ENCODE measurements around the gene ANKRD28. TPM values are rescaled to one million over a fixed set of nuclear protein-coding genes. Genes with fewer than 3 reads are reported as not detected.
"Not testable (repeated sequence)": the region's sequence is repeated elsewhere in the genome, so short reads cannot be mapped to it uniquely, and the experiment has no call there.

Gene ANKRD28
- total RNA-seq, 3 donors from 2014 or later = 30.8 to 37.2 (median 32.2) TPM

GRCh38 chr3:15813079-15813478 lies 15.3 kb upstream of the ANKRD28 start:
- H3K36me3 Mint-ChIP-seq (ENCODE audit: insufficient read depth); H3K9me3 Mint-ChIP-seq; H3K4me3 Mint-ChIP-seq; ATAC-seq; H3K27me3 Mint-ChIP-seq (ENCODE audit: low read depth); DNase-seq: not testable (repeated sequence)
- H3K4me1 Mint-ChIP-seq (ENCODE audit: low read depth) = peaks cover 37% of the 10 kb centered on the region

GRCh38 chr3:15812183-15812582 lies 14.4 kb upstream of the ANKRD28 start:
- ATAC-seq (no peak), DNase-seq (no peak)

GRCh38 chr3:15810702-15811101 lies 12.9 kb upstream of the ANKRD28 start:
- ATAC-seq (no peak), DNase-seq (no peak)
- no peak overlapping the region for H3K4me3 Mint-ChIP-seq
- no peaks in the 10 kb centered on the region for H3K9me3 Mint-ChIP-seq
- peaks cover 30% of the 10 kb centered on the region for H3K4me1 Mint-ChIP-seq (ENCODE audit: low read depth)
- no peaks in the 10 kb centered on the region for H3K27me3 Mint-ChIP-seq (ENCODE audit: low read depth)
- H3K36me3 Mint-ChIP-seq (ENCODE audit: insufficient read depth) = no peaks in the 10 kb centered on the region

More at GRCh38 chr3:15812183-15812582, 14.4 kb upstream of the ANKRD28 start:
- peaks cover 31% of the 10 kb centered on the region for H3K4me1 Mint-ChIP-seq (ENCODE audit: low read depth)
- no peaks in the 10 kb centered on the region for H3K27me3 Mint-ChIP-seq (ENCODE audit: low read depth)
- H3K9me3 Mint-ChIP-seq = no peaks in the 10 kb centered on the region
- no peaks in the 10 kb centered on the region for H3K36me3 Mint-ChIP-seq (ENCODE audit: insufficient read depth)
- H3K4me3 Mint-ChIP-seq = no peak overlapping the region

- Mint-ChIP-seq H3K9me3 (no peaks in the 10 kb centered on the region), H3K27me3 (ENCODE audit: low read depth) (no peaks in the 10 kb centered on the region), H3K4me1 (ENCODE audit: low read depth) (peaks cover 38% of the 10 kb centered on the region), H3K36me3 (ENCODE audit: insufficient read depth) (peaks cover 2% of the 10 kb centered on the region), H3K4me3 (no peak overlapping the region)
- DNase-seq = no peak
- no peak for ATAC-seq
Observed at GRCh38 chr3:15809313-15809712, 11.5 kb upstream of the ANKRD28 start.

GRCh38 chr3:15808679-15809310 lies 11.0 kb upstream of the ANKRD28 start:
- H3K36me3 Mint-ChIP-seq (ENCODE audit: insufficient read depth) = peaks cover 4% of the 10 kb centered on the region
- peaks cover 40% of the 10 kb centered on the region for H3K4me1 Mint-ChIP-seq (ENCODE audit: low read depth)
- ATAC-seq = no peak
- H3K4me3 Mint-ChIP-seq = no peak overlapping the region
- H3K27me3 Mint-ChIP-seq (ENCODE audit: low read depth) = no peaks in the 10 kb centered on the region
- H3K9me3 Mint-ChIP-seq = no peaks in the 10 kb centered on the region
- no peak for DNase-seq

- DNase-seq = no peak
- peaks cover 63% of the 10 kb centered on the region for H3K4me1 Mint-ChIP-seq (ENCODE audit: low read depth)
Observed at GRCh38 chr3:15805756-15806266, 8.0 kb upstream of the ANKRD28 start.

GRCh38 chr3:15804553-15805095 lies 6.8 kb upstream of the ANKRD28 start:
- Mint-ChIP-seq H3K27me3 (ENCODE audit: low read depth) (no peaks in the 10 kb centered on the region), H3K36me3 (ENCODE audit: insufficient read depth) (peaks cover 10% of the 10 kb centered on the region), H3K4me1 (ENCODE audit: low read depth) (peaks cover 69% of the 10 kb centered on the region), H3K4me3 (no peak overlapping the region), H3K9me3 (peaks cover 5% of the 10 kb centered on the region)
- ATAC-seq (no peak), DNase-seq (no peak)

More at GRCh38 chr3:15805756-15806266, 8.0 kb upstream of the ANKRD28 start:
- Mint-ChIP-seq H3K36me3 (ENCODE audit: insufficient read depth) (peaks cover 10% of the 10 kb centered on the region), H3K4me3 (no peak overlapping the region), H3K9me3 (peaks cover 5% of the 10 kb centered on the region), H3K27me3 (ENCODE audit: low read depth) (no peaks in the 10 kb centered on the region)
- peak in 1 of 2 donors; percentile 38 for ATAC-seq

- peaks cover 5% of the 10 kb centered on the region for H3K9me3 Mint-ChIP-seq
Observed at GRCh38 chr3:15803921-15804320, 6.1 kb upstream of the ANKRD28 start.

GRCh38 chr3:15801298-15801697 lies 3.5 kb upstream of the ANKRD28 start:
- H3K4me3 Mint-ChIP-seq = no peak overlapping the region
- peaks cover 10% of the 10 kb centered on the region for H3K36me3 Mint-ChIP-seq (ENCODE audit: insufficient read depth)
- no peaks in the 10 kb centered on the region for H3K27me3 Mint-ChIP-seq (ENCODE audit: low read depth)

More at GRCh38 chr3:15803921-15804320, 6.1 kb upstream of the ANKRD28 start:
- Mint-ChIP-seq H3K4me3 (no peak overlapping the region), H3K4me1 (ENCODE audit: low read depth) (peaks cover 71% of the 10 kb centered on the region), H3K36me3 (ENCODE audit: insufficient read depth) (peaks cover 10% of the 10 kb centered on the region), H3K27me3 (ENCODE audit: low read depth) (no peaks in the 10 kb centered on the region)
- no peak for DNase-seq
- ATAC-seq = no peak

GRCh38 chr3:15800780-15801179 lies 3.0 kb upstream of the ANKRD28 start:
- ATAC-seq (no peak), DNase-seq (no peak)
- peaks cover 81% of the 10 kb centered on the region for H3K4me1 Mint-ChIP-seq (ENCODE audit: low read depth)
- H3K9me3 Mint-ChIP-seq = peaks cover 5% of the 10 kb centered on the region
- H3K4me3 Mint-ChIP-seq = no peak overlapping the region
- H3K27me3 Mint-ChIP-seq (ENCODE audit: low read depth) = no peaks in the 10 kb centered on the region
- H3K36me3 Mint-ChIP-seq (ENCODE audit: insufficient read depth) = peaks cover 10% of the 10 kb centered on the region

More at GRCh38 chr3:15801298-15801697, 3.5 kb upstream of the ANKRD28 start:
- ATAC-seq = no peak
- DNase-seq = no peak
- Mint-ChIP-seq H3K9me3 (peaks cover 5% of the 10 kb centered on the region), H3K4me1 (ENCODE audit: low read depth) (peaks cover 84% of the 10 kb centered on the region)

- DNase-seq (no peak), ATAC-seq (no peak)
- no peak overlapping the region for H3K4me3 Mint-ChIP-seq
- H3K27me3 Mint-ChIP-seq (ENCODE audit: low read depth) = no peaks in the 10 kb centered on the region
- H3K9me3 Mint-ChIP-seq = peaks cover 5% of the 10 kb centered on the region
- peaks cover 82% of the 10 kb centered on the region for H3K4me1 Mint-ChIP-seq (ENCODE audit: low read depth)
- H3K36me3 Mint-ChIP-seq (ENCODE audit: insufficient read depth) = peaks cover 10% of the 10 kb centered on the region
Observed at GRCh38 chr3:15800327-15800726, 2.5 kb upstream of the ANKRD28 start.

- Mint-ChIP-seq H3K27me3 (ENCODE audit: low read depth) (no peaks in the 10 kb centered on the region), H3K36me3 (ENCODE audit: insufficient read depth) (peaks cover 11% of the 10 kb centered on the region), H3K4me3 (no peak overlapping the region), H3K4me1 (ENCODE audit: low read depth) (peaks cover 79% of the 10 kb centered on the region), H3K9me3 (peaks cover 5% of the 10 kb centered on the region)
- ATAC-seq = no peak
- DNase-seq = no peak
Observed at GRCh38 chr3:15798533-15799245, 910 bp upstream of the ANKRD28 start.

GRCh38 chr3:15796771-15797641 lies 773 bp downstream of the ANKRD28 start:
- Mint-ChIP-seq H3K4me3 (peak overlapping the region; percentile 76), H3K4me1 (ENCODE audit: low read depth) (peaks cover 74% of the 10 kb centered on the region), H3K9me3 (peaks cover 4% of the 10 kb centered on the region), H3K27me3 (ENCODE audit: low read depth) (no peaks in the 10 kb centered on the region), H3K36me3 (ENCODE audit: insufficient read depth) (peaks cover 10% of the 10 kb centered on the region)
- ATAC-seq = no peak
- DNase-seq = no peak

GRCh38 chr3:15796331-15796730 lies 1.4 kb downstream of the ANKRD28 start:
- DNase-seq = no peak
- Mint-ChIP-seq H3K27me3 (ENCODE audit: low read depth) (no peaks in the 10 kb centered on the region), H3K9me3 (peaks cover 5% of the 10 kb centered on the region), H3K4me1 (ENCODE audit: low read depth) (peaks cover 74% of the 10 kb centered on the region), H3K36me3 (ENCODE audit: insufficient read depth) (peaks cover 17% of the 10 kb centered on the region), H3K4me3 (peak overlapping the region; percentile 76)
- ATAC-seq = no peak

Data from activated T-cell treated with anti-CD3 and anti-CD28 coated beads, Interleukin-2, amount 50 U/mL, for 4 hours (primary cell).